C4-2B (cell line): ENCODE data around the gene CLIC4.

Experiments
- CTCF ChIP-seq: fragments of 450-650 bp; conservative IDR thresholded peaks from 2 replicates; pipeline ENCODE4 v1.5.1; 2017; ENCODE audit warnings: mild to moderate bottlenecking
- ZFX ChIP-seq: fragments of 450-650 bp; IDR thresholded peaks from 2 replicates; pipeline ENCODE4 v1.6.1; 2017

GRCh38 chr1:24764439-24764838 is 19.2 kb downstream of the CLIC4 start:
- TF ChIP-seq CTCF (no peak), ZFX (no peak)
